Measurements from ENCODE around the gene NPTN. TPM values are rescaled to one million over a fixed set of nuclear protein-coding genes. Genes with fewer than 3 reads are reported as not detected.

Gene NPTN
- total RNA-seq, 2 donors from 2014 or later: 111 to 159 TPM

DNA sequence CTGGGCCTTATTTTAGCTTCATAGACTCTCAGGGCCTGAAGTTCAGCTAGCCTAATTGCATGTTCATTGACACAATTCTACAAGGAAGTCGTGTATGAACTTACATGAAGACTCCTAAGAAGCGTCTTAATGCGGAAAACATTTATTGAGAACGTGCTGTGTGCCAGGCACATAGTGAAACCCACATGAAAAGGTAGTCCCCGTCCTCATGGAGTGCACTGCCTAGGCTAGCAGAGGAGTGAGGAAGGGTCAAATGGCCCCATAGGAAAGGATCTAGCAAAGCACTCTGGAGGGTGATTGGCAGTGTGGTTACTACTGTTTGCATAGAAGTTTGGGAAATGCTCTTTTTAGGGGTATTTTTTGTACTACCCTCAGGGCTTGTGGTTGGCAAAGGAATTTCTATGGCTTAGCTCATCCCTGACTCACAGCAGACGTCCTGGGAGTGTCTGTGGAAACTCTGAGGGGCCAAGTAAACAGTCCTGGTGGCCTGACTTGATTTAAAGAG lies 854 bp upstream of the NPTN start:
- H3K4me3 ChIP-seq: no peak overlapping the region
- no peak for DNase-seq
- intact Hi-C loops (cut with DNase I): no loop called here

GRCh38 chr15:73632670-73633058 lies 525 bp downstream of the NPTN start:
- H3K27ac ChIP-seq: peak overlapping the region; percentile 94
- peak overlapping the region; percentile 81 to 94 for H3K9ac ChIP-seq (ENCODE audit: low read depth in 2 of 2, low read length in 2 of 2)
- H3K36me3 ChIP-seq: no peaks in the 10 kb centered on the region
- peak overlapping the region; percentile 90 for H3K4me3 ChIP-seq
- TF ChIP-seq, protein P1, sequence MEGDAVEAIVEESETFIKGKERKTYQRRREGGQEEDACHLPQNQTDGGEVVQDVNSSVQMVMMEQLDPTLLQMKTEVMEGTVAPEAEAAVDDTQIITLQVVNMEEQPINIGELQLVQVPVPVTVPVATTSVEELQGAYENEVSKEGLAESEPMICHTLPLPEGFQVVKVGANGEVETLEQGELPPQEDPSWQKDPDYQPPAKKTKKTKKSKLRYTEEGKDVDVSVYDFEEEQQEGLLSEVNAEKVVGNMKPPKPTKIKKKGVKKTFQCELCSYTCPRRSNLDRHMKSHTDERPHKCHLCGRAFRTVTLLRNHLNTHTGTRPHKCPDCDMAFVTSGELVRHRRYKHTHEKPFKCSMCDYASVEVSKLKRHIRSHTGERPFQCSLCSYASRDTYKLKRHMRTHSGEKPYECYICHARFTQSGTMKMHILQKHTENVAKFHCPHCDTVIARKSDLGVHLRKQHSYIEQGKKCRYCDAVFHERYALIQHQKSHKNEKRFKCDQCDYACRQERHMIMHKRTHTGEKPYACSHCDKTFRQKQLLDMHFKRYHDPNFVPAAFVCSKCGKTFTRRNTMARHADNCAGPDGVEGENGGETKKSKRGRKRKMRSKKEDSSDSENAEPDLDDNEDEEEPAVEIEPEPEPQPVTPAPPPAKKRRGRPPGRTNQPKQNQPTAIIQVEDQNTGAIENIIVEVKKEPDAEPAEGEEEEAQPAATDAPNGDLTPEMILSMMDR (IDR thresholded peaks at IDR 0.05): no peak
- no peaks in the 10 kb centered on the region for H3K9me3 ChIP-seq
- no peak for DNase-seq
- no peaks in the 10 kb centered on the region for H3K27me3 ChIP-seq
- H3K4me1 ChIP-seq: peaks cover 19% of the 10 kb centered on the region
- intact Hi-C loops (cut with DNase I): no loop called here

More for the DNA sequence above, 854 bp upstream of the NPTN start:
- Histone ChIP-seq H3K27me3 (no peaks in the 10 kb centered on the region), H3K4me1 (peaks cover 16% of the 10 kb centered on the region), H3K27ac (peak overlapping the region; percentile 94), H3K9me3 (no peaks in the 10 kb centered on the region), H3K9ac (ENCODE audit: low read depth in 2 of 2, low read length in 2 of 2) (peak overlapping the region in 1 of 2 donors; percentile 76), H3K36me3 (no peaks in the 10 kb centered on the region)
- TF ChIP-seq, protein P1 (IDR thresholded peaks at IDR 0.05): no peak

GRCh38 chr15:73631915-73632669 lies 1.1 kb downstream of the NPTN start:
- Histone ChIP-seq H3K9ac (ENCODE audit: low read depth in 2 of 2, low read length in 2 of 2) (peak overlapping the region; percentile 81 to 94), H3K27ac (peak overlapping the region; percentile 94), H3K4me3 (peak overlapping the region; percentile 90), H3K9me3 (no peaks in the 10 kb centered on the region), H3K27me3 (no peaks in the 10 kb centered on the region), H3K4me1 (peaks cover 19% of the 10 kb centered on the region), H3K36me3 (no peaks in the 10 kb centered on the region)
- intact Hi-C loops (cut with DNase I): no loop called here
- peak; percentile 71 for DNase-seq
- TF ChIP-seq, protein P1 (IDR thresholded peaks at IDR 0.05): no peak

- peaks cover 24% of the 10 kb centered on the region for H3K4me1 ChIP-seq
- no peak for DNase-seq
- no peaks in the 10 kb centered on the region for H3K36me3 ChIP-seq
- no peaks in the 10 kb centered on the region for H3K27me3 ChIP-seq
- H3K4me3 ChIP-seq: no peak overlapping the region
- intact Hi-C loops (cut with DNase I): no loop called here
- peak overlapping the region; percentile 29 to 81 for H3K9ac ChIP-seq (ENCODE audit: low read depth in 2 of 2, low read length in 2 of 2)
- peak overlapping the region; percentile 23 for H3K27ac ChIP-seq
- H3K9me3 ChIP-seq: no peaks in the 10 kb centered on the region
- TF ChIP-seq, protein P1 (IDR thresholded peaks at IDR 0.05): no peak
Measured at GRCh38 chr15:73630921-73631362, 2.2 kb downstream of the NPTN start.

DNA sequence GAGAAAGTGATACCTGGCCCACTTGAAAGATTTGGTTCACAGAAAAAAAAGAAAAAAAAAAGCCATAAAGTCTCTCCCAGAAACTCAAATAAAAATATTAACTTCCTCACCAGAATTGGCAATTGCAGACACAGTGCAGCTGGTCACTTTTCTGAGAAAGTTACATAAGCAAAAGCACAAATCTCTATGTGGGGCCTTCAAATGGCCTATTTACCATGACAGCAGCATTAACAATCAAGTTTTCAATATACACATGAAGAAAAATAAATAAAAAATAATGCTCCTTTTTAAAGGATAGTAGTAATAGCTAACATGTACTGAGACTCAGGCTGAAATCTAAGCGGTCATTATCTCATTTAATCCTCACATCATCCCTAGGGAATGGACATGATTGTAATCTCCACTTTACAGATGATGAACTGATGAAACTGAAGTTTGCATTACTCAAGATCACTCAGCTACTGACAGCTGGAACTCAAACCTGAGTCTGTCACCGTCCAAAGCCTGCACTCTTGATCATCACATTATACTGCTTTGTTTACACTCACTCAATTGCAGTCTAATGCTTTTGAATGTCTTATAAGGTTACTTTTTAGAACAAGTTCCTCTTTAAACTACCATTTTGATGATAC lies 3.3 kb downstream of the NPTN start:
- DNase-seq: no peak
- peaks cover 26% of the 10 kb centered on the region for H3K4me1 ChIP-seq
- intact Hi-C loops (cut with DNase I): no loop called here
- H3K36me3 ChIP-seq: no peaks in the 10 kb centered on the region
- H3K9ac ChIP-seq (ENCODE audit: low read depth in 2 of 2, low read length in 2 of 2): no peak overlapping the region
- H3K4me3 ChIP-seq: no peak overlapping the region
- H3K9me3 ChIP-seq: no peaks in the 10 kb centered on the region
- TF ChIP-seq, protein P1 (IDR thresholded peaks at IDR 0.05): no peak
- H3K27me3 ChIP-seq: no peaks in the 10 kb centered on the region
- H3K27ac ChIP-seq: no peak overlapping the region
